ENCODE measurements around the gene EPB41L3. TPM values are rescaled to one million over a fixed set of nuclear protein-coding genes. Genes with fewer than 3 reads are reported as not detected.
A peak's percentile ranks its signal among the peaks of the same experiment; 100 is the strongest.

The EPB41L3 gene
- total and polyA plus RNA-seq, 2 experiments from 2014 or later = 20.8 to 24.5 TPM

DNA sequence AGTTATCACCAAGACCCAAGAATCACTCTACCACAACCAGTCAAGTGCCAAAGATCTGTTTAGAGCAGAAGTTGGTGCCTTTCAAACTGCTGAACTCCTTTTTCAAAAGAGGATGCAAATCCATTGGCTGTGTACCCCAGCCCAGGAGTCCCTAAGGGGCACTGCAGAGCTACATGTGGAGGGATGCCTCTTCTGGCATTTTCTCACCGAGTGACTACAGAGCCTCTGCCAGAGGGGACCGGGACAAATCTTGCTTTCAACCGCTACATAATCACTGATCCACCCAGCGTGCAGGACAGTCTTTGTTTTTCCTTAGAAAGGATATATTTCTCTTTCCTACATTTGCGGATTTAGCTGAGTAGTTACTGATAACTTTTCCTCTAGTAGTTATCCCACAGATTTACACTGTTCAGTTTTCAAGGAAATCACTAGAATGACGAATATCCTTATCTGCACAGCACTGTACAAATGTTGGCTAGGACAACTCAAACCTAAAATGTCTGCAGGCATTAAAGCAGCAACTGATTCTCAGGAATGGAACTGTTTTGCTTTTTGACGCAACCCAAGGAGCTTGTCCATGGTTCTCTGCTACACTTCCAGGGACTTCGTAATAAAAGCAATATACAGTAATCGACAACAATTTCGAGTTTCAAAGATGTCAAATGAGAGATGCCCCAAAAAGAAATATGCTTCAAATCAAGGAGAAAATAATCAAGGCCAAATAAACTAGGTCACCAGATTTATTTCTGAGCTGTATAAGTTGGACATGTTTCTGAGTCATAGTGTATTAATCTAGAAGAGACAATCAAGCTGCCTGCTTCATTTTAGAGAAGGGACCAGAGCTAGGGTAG lies 24.1 kb downstream of the EPB41L3 start:
- Histone ChIP-seq H3K4me1 (ENCODE audit: insufficient read depth) (no peaks in the 10 kb centered on the region), H3K4me3 (no peak overlapping the region), H3K4me2 (peak overlapping the region; percentile 31), H3K79me2 (peaks cover 14% of the 10 kb centered on the region), H3K27me3 (no peaks in the 10 kb centered on the region), H3K9me3 (ENCODE audit: low read depth) (no peaks in the 10 kb centered on the region), H4K20me1 (ENCODE audit: insufficient read depth, poor library complexity, severe bottlenecking) (no peaks in the 10 kb centered on the region), H3K36me3 (replicated peaks; ENCODE audit: insufficient read depth, low read depth) (no peaks in the 10 kb centered on the region), H3K9me2 (replicated peaks; ENCODE audit: insufficient read depth) (no peaks in the 10 kb centered on the region), H3K27ac (no peak overlapping the region), H2AFZ (no peak overlapping the region)
- no peak for DNase-seq (ENCODE audit: low spot score)
- WGBS (ENCODE audit: low lambda C conversion rate, missing lambda C conversion rate) = 74% methylated on average over 10 of the region's 10 CpGs
- no peak for TF ChIP-seq EZH2 (IDR thresholded peaks at IDR 0.05; ENCODE audit: borderline replicate concordance)
- TF ChIP-seq, protein P1, sequence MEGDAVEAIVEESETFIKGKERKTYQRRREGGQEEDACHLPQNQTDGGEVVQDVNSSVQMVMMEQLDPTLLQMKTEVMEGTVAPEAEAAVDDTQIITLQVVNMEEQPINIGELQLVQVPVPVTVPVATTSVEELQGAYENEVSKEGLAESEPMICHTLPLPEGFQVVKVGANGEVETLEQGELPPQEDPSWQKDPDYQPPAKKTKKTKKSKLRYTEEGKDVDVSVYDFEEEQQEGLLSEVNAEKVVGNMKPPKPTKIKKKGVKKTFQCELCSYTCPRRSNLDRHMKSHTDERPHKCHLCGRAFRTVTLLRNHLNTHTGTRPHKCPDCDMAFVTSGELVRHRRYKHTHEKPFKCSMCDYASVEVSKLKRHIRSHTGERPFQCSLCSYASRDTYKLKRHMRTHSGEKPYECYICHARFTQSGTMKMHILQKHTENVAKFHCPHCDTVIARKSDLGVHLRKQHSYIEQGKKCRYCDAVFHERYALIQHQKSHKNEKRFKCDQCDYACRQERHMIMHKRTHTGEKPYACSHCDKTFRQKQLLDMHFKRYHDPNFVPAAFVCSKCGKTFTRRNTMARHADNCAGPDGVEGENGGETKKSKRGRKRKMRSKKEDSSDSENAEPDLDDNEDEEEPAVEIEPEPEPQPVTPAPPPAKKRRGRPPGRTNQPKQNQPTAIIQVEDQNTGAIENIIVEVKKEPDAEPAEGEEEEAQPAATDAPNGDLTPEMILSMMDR (IDR thresholded peaks at IDR 0.05; ENCODE audit: poor library complexity) = no peak
- no peak for TF ChIP-seq EZH2phosphoT487 (IDR thresholded peaks at IDR 0.05; ENCODE audit: low read depth, severe bottlenecking, unreplicated experiment)

DNA sequence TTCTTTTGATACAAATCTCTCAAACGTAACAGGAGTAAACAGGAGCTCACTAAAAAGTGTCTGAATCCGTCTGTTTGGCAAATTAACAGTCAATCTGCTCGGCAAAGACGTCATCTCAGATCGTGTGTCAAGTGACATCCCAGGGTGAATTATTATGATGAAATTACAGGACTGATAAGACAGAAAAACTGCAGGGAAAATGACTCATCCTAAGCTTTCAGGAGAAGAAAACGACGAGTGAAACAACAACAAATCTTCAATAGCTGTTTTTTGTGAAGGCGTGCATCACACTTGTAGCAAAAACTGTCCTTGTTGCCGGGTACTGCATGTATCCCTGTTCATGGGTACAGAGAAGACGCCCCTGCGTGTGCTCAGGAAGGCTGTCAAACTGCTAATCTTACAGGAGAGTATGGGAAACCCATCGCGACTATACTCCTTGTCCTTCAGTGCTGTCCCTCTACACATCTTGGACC lies 24.9 kb downstream of the EPB41L3 start:
- H3K4me1 ChIP-seq (ENCODE audit: insufficient read depth) = no peaks in the 10 kb centered on the region
- 64% methylated on average over 13 of the region's 13 CpGs for WGBS (ENCODE audit: low lambda C conversion rate, missing lambda C conversion rate)
- peak; percentile 13 for DNase-seq (ENCODE audit: low spot score)
- no peaks in the 10 kb centered on the region for H3K36me3 ChIP-seq (replicated peaks; ENCODE audit: insufficient read depth, low read depth)
- peak overlapping the region; percentile 31 for H3K4me2 ChIP-seq
- no peaks in the 10 kb centered on the region for H4K20me1 ChIP-seq (ENCODE audit: insufficient read depth, poor library complexity, severe bottlenecking)
- no peak overlapping the region for H2AFZ ChIP-seq
- TF ChIP-seq, protein P1 (IDR thresholded peaks at IDR 0.05; ENCODE audit: poor library complexity) = no peak
- H3K9me3 ChIP-seq (ENCODE audit: low read depth) = no peaks in the 10 kb centered on the region
- H3K79me2 ChIP-seq = peaks cover 11% of the 10 kb centered on the region
- no peaks in the 10 kb centered on the region for H3K9me2 ChIP-seq (replicated peaks; ENCODE audit: insufficient read depth)
- H3K27me3 ChIP-seq = no peaks in the 10 kb centered on the region
- no peak overlapping the region for H3K4me3 ChIP-seq
- H3K27ac ChIP-seq = no peak overlapping the region

DNA sequence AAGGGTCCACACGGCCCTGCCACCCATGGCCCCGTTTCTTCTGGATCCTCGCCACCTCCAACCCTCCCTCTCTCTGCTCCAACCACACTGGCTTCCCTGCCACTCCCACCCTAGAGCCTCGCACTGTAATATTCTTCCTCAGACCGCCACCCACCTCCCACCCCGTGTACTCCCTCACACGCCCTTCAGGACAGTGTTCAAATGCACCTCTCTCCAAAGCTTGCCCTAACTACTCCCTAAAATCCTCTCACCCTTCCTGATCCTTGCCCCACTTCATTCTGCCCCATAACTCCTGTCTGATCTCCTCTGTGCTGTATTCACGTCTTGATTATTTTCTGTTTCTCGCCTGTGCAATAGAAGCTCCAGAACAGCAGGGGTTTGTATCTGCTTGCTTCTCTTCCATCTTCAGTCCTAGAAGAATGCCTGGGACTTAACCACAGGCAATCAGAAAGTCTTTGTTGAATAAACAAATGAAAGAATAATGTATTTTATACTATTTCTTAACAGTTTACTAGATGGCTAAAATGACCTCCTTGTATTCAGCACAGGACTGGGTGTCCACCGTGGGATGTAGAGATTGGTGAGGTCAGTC lies 25.5 kb downstream of the EPB41L3 start:
- no peaks in the 10 kb centered on the region for H3K9me3 ChIP-seq (ENCODE audit: low read depth)
- no peak overlapping the region for H2AFZ ChIP-seq
- WGBS (ENCODE audit: low lambda C conversion rate, missing lambda C conversion rate) = 85% methylated on average over 10 of the region's 10 CpGs
- no peaks in the 10 kb centered on the region for H3K4me1 ChIP-seq (ENCODE audit: insufficient read depth)
- H3K27ac ChIP-seq = no peak overlapping the region
- peaks cover 8% of the 10 kb centered on the region for H3K79me2 ChIP-seq
- H4K20me1 ChIP-seq (ENCODE audit: insufficient read depth, poor library complexity, severe bottlenecking) = no peaks in the 10 kb centered on the region
- no peaks in the 10 kb centered on the region for H3K27me3 ChIP-seq
- TF ChIP-seq EZH2phosphoT487 (IDR thresholded peaks at IDR 0.05; ENCODE audit: low read depth, severe bottlenecking, unreplicated experiment) = no peak
- TF ChIP-seq, protein P1 (IDR thresholded peaks at IDR 0.05; ENCODE audit: poor library complexity) = no peak
- no peak for TF ChIP-seq EZH2 (IDR thresholded peaks at IDR 0.05; ENCODE audit: borderline replicate concordance)
- DNase-seq (ENCODE audit: low spot score) = no peak
- no peaks in the 10 kb centered on the region for H3K36me3 ChIP-seq (replicated peaks; ENCODE audit: insufficient read depth, low read depth)
- H3K9me2 ChIP-seq (replicated peaks; ENCODE audit: insufficient read depth) = no peaks in the 10 kb centered on the region
- peak overlapping the region; percentile 31 for H3K4me2 ChIP-seq
- no peak overlapping the region for H3K4me3 ChIP-seq
